GM04503 (cell line): ENCODE results near the gene ZNF385A.

Source experiments
- DNase-seq: peaks from one replicate; pipeline ENCODE4 v3.0.0-alpha.2; 2012; ENCODE audit warnings: low read depth

The ZNF385A gene

GRCh38 chr12:54415221-54415929 lies 30.8 kb upstream of the ZNF385A start:
- DNase-seq = no peak

- peak; percentile 46 for DNase-seq
These were observed 29.0 kb upstream of the ZNF385A start for GRCh38 chr12:54413284-54414190.

GRCh38 chr12:54412786-54413185 lies 28.3 kb upstream of the ZNF385A start:
- DNase-seq = no peak

DNA sequence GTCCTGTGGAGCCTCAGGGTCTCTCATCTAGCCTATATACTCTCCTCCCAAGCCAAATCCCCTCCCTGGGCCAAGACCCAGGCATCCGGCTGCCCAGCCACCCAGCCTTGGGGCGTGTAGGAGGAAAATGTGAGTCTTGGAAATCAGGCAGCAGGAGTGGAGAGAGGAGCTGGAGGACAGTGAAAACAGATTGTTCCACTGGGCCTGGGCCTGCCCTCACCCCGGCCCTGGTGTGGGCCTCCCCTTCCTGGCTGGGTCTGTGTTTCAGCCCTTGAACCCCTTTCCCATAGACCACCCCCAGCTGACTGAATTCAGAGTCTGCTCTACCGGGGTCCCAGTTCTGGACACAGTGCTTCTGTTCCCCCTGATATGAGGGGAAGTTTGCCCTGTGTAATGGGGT lies 27.8 kb upstream of the ZNF385A start:
- DNase-seq = no peak

GRCh38 chr12:54411391-54412241 lies 27.1 kb upstream of the ZNF385A start:
- peak; percentile 99 for DNase-seq

DNA sequence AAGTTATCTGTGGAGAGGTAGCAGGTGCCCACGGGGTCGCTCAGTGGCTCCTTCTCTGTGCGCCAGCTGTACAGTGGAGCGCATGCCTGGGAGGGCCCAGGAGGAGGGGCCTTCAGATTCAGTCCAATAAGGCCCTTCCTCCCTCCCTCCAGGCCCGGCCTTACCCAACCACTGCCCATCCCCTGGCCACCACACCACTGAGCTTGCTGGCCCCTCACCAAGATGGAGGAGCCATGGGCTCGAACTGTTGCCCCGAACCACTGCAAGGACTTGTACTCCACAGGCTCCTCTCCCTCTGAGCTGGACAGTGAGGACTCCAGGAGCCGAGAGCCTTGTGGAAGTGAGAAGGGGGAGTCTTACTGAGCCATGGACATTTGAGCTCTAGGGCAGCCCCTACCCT lies 24.7 kb upstream of the ZNF385A start:
- no peak for DNase-seq

DNA sequence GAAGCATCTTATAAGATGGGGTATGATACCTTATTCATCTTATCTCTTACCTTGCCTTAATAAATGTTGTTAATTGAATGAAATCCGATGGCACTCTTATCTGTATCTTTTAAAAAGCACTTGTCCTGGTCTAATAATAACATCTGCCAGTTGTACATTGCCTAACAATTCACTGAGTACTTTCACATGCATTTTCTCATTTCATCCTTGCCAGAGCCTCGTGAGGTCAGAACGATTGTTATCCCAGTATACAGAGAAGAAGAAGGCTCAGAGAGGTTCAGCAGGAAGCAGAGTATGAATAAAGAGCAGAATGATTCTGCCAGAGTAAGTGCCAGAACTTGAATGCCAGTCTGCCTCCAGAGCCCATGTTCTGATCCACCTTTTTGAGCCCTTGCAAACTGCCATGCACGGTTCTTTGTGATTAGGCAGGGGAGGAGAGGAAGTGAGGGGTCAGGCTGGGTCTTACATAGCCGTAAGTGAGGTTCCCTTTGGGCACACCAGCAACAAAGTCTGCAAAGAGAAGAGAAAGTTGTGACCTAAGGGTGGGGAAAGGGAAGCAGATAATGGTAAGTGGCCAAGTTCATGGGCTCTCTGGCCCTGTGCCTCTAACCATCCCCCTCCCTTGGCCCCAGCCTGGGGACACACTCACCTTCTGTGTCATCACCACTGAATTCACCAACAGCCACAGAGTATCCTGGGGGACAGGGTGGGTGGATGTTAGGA lies 22.8 kb upstream of the ZNF385A start:
- DNase-seq = no peak

GRCh38 chr12:54405573-54405972 lies 21.0 kb upstream of the ZNF385A start:
- DNase-seq = no peak

- DNase-seq = no peak
These were observed 20.6 kb upstream of the ZNF385A start for GRCh38 chr12:54405106-54405505.

- DNase-seq = no peak
These were observed 19.8 kb upstream of the ZNF385A start for GRCh38 chr12:54404061-54405004.

- no peak for DNase-seq
These were observed 16.6 kb upstream of the ZNF385A start for GRCh38 chr12:54401119-54401518.

GRCh38 chr12:54398995-54399793 lies 14.7 kb upstream of the ZNF385A start:
- no peak for DNase-seq

DNA sequence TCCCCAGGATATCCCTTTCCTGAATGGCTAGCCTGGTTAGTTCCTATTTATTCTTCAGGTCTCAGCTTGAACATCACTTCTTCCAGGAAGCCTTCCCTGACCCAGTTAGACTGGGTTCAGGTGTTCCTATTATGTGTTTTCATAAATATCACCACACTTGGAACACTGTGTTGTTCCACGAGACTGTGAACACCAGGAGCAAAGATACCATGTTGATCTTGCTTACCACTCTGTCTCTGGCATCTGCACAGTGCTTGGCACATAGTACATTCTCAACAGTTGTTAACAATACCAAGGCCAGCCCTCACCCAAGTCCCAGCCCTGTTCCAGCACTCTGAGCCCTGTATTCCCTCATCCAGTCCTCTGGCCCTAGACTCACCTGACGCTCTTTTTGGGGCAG lies 13.7 kb upstream of the ZNF385A start:
- no peak for DNase-seq

- no peak for DNase-seq
These were observed 12.6 kb upstream of the ZNF385A start for GRCh38 chr12:54397157-54397556.

GRCh38 chr12:54395545-54395944 lies 11.0 kb upstream of the ZNF385A start:
- no peak for DNase-seq

DNA sequence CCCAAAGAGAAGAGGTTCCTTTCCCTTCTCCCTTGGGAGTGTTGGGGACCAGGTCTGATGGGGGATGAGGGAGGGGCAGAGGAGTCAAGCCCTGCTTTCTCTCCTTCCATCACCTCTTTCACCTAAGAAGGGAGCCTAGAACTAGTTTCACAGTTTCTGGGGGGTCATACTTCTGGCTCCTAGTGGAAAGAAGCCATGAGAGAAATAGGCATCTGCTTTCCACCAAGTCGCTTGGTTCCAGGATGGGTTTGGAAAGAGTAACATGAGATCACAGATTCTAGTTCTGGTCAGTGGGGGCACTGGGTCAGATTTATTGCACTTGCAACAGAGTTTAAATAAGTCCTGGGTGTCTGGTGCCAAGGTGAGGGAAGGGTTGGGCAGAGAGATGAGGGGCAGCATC lies 10.5 kb upstream of the ZNF385A start:
- DNase-seq = no peak

DNA sequence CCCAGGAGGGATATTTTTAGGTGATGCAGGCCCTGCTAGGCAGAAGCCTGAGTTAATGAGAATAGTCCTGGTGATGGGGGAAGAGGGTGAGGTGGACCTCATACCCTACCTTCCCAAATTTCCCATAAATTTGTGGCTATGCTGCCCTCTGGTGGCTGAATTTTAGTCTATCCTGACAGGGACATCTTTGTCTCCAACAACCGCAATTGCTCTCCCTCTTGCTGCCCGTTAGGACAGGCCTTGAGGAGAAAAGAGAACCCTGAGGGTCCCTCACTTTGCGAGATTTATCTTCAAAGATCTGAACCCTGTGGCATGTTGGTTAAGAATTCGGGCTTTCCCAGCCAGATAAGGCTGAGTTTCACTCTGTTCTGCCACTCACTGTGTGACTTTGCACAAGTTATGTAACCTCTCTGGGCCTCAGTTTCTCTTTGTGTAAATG lies 9.8 kb upstream of the ZNF385A start:
- no peak for DNase-seq

DNA sequence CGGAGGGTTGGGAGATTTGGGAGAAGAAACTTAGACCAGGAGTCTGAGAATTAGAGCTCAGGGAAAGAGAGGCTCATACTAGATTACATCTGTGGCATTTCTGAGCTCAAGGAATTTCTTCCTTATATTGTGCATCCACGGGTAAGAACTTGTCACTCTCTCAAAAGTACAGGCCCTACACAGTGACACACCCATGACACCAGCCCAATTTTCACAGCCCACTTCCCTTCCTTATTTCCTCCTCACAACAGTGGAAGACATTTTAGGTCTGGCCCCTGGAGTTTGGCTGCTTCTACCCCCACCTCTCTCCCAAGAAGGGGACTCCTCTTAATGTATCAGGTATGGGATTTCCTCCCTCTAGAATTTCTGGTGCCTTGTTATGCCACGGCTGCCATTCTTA lies 9.2 kb upstream of the ZNF385A start:
- no peak for DNase-seq

DNA sequence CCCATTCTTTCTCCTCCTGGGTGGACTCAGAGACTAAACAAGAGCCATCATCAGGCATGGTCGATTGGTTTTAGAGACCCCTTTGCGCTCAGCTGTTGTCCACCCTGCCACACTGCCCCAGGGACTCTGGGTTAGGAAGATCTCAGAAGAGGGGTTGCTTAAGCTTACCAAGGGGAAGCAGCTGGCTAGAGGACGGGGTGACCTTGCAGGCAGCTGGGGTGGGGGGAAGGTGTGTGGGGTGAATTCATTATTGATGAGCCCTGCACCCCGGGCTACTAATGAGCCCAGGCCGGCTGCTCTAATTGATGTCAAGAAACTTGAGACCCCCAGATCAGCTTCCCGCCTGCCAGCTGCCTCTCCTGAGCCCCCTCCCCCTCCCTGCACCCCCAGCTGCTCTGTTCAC lies 8.7 kb upstream of the ZNF385A start:
- DNase-seq = no peak
